Activated T-cell treated with anti-CD3 and anti-CD28 coated beads, Interleukin-2, amount 50 U/mL, for 72 hours (primary cell): Measurements from ENCODE around the gene ANO5. TPM values are rescaled to one million over a fixed set of nuclear protein-coding genes. Genes with fewer than 3 reads are reported as not detected.

ENCODE experiments used
- ATAC-seq, 2 donors: fragments of 150-1000 bp; cut with Tn5 transposase; replicated peaks in 1 of 2; 2 replicates each; pipeline ENCODE4 v1.10.0; 2021; ENCODE audit warnings: moderate library complexity in 2 of 2, mild to moderate bottlenecking in 1 of 2
- DNase-seq, 2 donors: peaks; one replicate each; pipeline ENCODE4 v3.0.0; 2021 to 2022; ENCODE audit warnings: mixed read lengths in 1 of 2
- H3K27ac Mint-ChIP-seq: one replicate; pipeline ENCODE4 v1.8.0; 2022; ENCODE audit warnings: mild to moderate bottlenecking, moderate library complexity, mixed read lengths
- H3K27me3 Mint-ChIP-seq: one replicate; pipeline ENCODE4 v1.8.0; 2022; ENCODE audit warnings: low read depth, mixed read lengths
- H3K36me3 Mint-ChIP-seq, 2 donors: one replicate each; pipeline ENCODE4 v1.8.0; 2022; ENCODE audit warnings: mixed read lengths in 2 of 2, mild to moderate bottlenecking in 1 of 2; ENCODE audit not compliant: insufficient read depth in 2 of 2
- H3K4me1 Mint-ChIP-seq: one replicate; pipeline ENCODE4 v1.8.0; 2022; ENCODE audit warnings: low read depth, mixed read lengths
- H3K4me3 Mint-ChIP-seq, 2 donors: one replicate each; pipeline ENCODE4 v1.8.0; 2022; ENCODE audit warnings: mild to moderate bottlenecking in 2 of 2, mixed read lengths in 2 of 2, moderate library complexity in 2 of 2
- H3K9me3 Mint-ChIP-seq, 2 donors: one replicate each; pipeline ENCODE4 v1.8.0; 2022; ENCODE audit warnings: mixed read lengths in 2 of 2
- total RNA-seq, 2 donors: library from RNA; stranded (reverse); gene quantifications; one replicate each; pipeline ENCODE4 v1.2.3, GENCODE V29; 2022

Gene ANO5
- total RNA-seq, 2 donors from 2014 or later = not detected

GRCh38 chr11:22180131-22180530 lies 12.8 kb upstream of the ANO5 start:
- H3K4me3 Mint-ChIP-seq = no peak overlapping the region
- H3K36me3 Mint-ChIP-seq = no peaks in the 10 kb centered on the region
- H3K4me1 Mint-ChIP-seq = no peaks in the 10 kb centered on the region
- DNase-seq = no peak
- no peak overlapping the region for H3K27ac Mint-ChIP-seq
- no peak for ATAC-seq
- no peaks in the 10 kb centered on the region for H3K27me3 Mint-ChIP-seq
- no peaks in the 10 kb centered on the region for H3K9me3 Mint-ChIP-seq

DNA sequence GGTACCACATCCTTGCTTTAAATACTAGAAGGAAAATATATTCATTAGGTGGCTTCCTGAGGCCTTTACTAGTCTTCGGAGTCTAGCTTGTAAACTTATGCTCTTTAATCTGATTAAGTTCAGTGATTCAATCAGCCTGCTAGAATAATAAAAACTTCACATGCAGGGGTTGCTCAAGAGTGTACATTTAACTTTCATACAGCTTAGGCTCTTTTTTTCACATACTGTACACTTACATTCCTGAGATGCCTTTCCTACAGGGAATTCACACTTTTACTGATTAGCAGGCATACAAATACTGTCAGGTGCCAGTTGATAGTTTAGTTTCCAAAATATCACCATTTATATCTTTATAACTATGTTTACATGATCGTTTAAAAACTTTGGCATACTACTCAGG lies 3.2 kb upstream of the ANO5 start:
- peaks cover 0 to 1% of the 10 kb centered on the region in 2 donors for H3K9me3 Mint-ChIP-seq
- ATAC-seq = no peak
- peaks cover 36% of the 10 kb centered on the region for H3K27me3 Mint-ChIP-seq

DNA sequence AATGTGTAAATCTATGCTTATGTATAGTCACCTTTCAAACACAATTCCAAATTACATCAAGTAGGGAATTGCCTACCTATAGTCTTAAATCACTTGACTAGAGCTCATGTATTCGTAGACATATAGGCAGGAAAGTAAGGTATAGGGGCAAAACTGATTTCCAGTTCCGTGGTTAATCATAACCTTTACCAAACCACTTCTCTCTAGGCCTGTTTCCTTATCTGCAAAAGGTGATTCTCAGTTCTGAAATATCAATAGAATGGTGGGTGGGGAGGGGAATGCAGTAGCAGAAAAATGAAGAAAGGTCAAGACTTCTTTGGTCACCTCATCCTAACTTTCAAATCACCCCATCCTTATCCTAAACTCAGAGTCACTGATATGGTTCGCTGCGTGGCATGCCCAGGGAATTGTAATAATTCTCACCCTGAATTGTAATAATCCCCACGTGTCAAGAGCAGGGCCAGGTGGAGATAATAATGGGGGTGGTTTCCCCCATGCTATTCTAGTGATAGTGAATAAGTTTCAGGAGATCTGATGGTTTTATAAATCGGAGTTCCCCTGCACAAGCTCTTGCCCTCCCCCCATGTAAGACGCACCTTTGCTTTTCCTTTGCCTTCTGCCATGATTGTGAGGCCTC lies 1.9 kb upstream of the ANO5 start:
- Mint-ChIP-seq H3K36me3 (no peaks in the 10 kb centered on the region), H3K9me3 (peaks cover 0 to 1% of the 10 kb centered on the region in 2 donors), H3K27me3 (peaks cover 37% of the 10 kb centered on the region), H3K27ac (no peak overlapping the region), H3K4me1 (peaks cover 5% of the 10 kb centered on the region), H3K4me3 (no peak overlapping the region)
- ATAC-seq (no peak), DNase-seq (no peak)

More for the DNA sequence above, 3.2 kb upstream of the ANO5 start:
- Mint-ChIP-seq H3K27ac (no peak overlapping the region), H3K4me1 (peaks cover 5% of the 10 kb centered on the region), H3K36me3 (no peaks in the 10 kb centered on the region), H3K4me3 (no peak overlapping the region)
- no peak for DNase-seq

GRCh38 chr11:22192289-22192641 lies 620 bp upstream of the ANO5 start:
- H3K4me1 Mint-ChIP-seq = peaks cover 5% of the 10 kb centered on the region
- H3K27ac Mint-ChIP-seq = no peak overlapping the region
- ATAC-seq (no peak), DNase-seq (no peak)
- H3K4me3 Mint-ChIP-seq = peak overlapping the region; percentile 69 to 71
- H3K27me3 Mint-ChIP-seq = peaks cover 37% of the 10 kb centered on the region
- no peaks in the 10 kb centered on the region for H3K9me3 Mint-ChIP-seq
- no peaks in the 10 kb centered on the region for H3K36me3 Mint-ChIP-seq

DNA sequence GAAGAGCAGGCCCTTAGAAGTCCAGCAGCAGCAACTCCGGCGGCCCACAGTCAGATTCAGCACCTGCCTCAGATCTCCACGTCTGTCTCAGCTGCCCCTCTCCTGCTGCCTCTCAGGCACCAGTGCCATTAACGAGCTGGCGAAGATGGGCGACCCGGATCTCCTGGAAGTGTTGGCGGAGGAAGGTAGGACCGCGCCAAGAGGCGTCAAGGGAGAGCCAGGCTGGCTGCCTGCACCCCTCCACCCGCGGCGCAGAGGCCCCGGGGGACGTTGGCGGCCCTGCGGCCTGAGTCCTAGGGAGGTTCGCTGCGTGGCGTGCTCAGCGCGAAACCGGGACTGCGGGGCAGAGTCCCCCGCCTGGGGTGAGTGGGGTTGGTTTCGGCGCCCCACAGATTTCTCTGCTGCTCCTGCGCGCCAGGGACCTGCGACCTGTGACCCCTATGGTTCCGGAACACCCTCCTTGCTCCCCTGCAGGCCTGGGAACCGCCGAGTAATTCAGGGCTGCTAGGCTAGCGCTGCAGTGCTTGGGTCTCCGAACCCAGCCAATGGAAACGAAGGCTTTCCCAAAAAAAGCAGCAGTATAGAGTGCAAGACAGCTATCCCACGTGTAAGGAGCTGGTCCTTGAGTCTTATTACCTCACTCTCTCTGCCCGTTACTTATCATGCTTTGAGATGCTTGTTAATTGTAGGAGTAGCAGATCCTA lies 615 bp downstream of the ANO5 start:
- peaks cover 37% of the 10 kb centered on the region for H3K27me3 Mint-ChIP-seq
- ATAC-seq (peak in 1 of 2 donors; percentile 9), DNase-seq (no peak)
- peaks cover 5% of the 10 kb centered on the region for H3K4me1 Mint-ChIP-seq
- no peak overlapping the region for H3K27ac Mint-ChIP-seq
- H3K4me3 Mint-ChIP-seq = peak overlapping the region; percentile 64 to 71
- H3K9me3 Mint-ChIP-seq = no peaks in the 10 kb centered on the region
- H3K36me3 Mint-ChIP-seq = no peaks in the 10 kb centered on the region

DNA sequence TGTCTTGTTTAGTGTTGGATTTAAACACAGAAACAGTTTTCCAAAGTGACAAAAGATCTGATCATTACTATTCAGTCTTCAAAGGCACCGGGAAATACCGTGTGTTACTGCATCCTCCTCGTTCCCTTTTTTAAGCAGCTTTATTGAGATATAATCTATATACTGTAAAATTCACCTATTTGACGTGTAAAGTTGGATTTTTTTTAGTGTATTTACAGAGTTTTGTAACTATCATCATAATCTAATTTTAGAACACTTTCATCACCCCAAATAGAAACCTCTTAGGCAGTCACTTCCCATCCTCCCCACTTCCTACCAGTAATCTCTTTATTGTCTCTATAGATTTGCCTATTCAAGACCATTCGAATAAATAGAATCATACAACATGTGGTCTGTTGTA lies 1.4 kb downstream of the ANO5 start:
- Mint-ChIP-seq H3K9me3 (no peaks in the 10 kb centered on the region), H3K36me3 (no peaks in the 10 kb centered on the region), H3K4me3 (no peak overlapping the region), H3K27me3 (peaks cover 37% of the 10 kb centered on the region), H3K27ac (no peak overlapping the region), H3K4me1 (peaks cover 5% of the 10 kb centered on the region)
- ATAC-seq (no peak), DNase-seq (no peak)

DNA sequence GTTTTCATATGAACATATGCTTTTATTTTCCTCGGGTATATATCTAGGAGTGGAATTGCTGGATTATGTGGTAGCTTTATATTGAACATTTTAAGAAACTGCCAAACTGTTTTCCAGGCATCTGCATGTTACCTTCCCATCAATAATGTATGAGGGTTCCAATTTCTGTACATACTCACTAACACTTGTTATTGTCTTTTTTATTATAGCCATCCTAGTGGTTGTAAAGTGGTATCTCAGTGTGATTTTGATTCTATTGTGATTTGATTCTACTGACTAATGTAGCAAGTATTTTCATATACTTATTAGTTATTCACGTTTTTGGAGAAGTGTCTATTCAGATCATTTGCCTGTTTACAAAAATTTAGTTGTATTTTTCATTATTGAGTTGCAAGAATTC lies 2.0 kb downstream of the ANO5 start:
- no peak overlapping the region for H3K27ac Mint-ChIP-seq
- H3K36me3 Mint-ChIP-seq = no peaks in the 10 kb centered on the region
- no peaks in the 10 kb centered on the region for H3K9me3 Mint-ChIP-seq
- H3K27me3 Mint-ChIP-seq = peaks cover 37% of the 10 kb centered on the region
- H3K4me1 Mint-ChIP-seq = peaks cover 5% of the 10 kb centered on the region
- no peak for DNase-seq
- no peak for ATAC-seq
- no peak overlapping the region for H3K4me3 Mint-ChIP-seq

DNA sequence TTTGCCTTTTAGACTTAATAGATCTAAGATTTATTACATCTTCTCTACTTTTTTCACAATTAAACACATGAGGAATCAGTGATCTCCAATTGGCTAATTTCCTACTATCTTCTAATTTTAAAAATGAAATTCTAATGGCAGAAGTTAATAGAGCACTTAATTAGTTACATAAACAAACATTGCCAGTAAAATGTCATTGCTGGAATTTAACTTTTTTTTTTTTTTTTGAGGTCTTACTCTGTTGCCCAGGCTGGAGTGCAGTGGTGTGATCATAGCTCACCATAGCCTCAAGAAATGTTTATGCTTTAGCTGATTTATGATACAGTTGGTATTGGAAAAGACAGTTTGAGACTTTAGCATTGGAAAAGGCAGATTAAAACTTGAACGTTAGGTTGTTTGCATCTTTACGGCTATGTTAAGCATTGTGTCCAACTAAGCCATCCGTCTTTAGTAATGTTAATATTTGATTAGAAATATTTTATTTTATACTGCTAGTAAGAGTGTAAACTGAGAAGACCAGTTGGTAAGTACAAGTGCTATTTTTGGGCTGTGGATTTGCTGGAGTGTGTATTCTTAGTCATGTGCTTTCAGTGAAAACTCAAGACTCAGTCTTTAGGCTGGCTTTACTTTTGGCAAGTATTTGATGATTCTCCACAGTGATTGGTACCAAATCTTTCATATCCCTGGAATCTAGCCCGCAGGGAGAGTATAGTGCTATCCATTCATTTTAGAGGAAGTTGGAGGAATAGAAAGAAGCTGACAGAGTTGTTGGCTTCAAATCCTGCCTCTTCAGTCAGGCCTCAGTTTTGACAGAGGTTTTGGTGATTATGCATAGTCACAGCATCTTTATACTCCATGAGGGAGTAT lies 4.5 kb downstream of the ANO5 start:
- Mint-ChIP-seq H3K36me3 (no peaks in the 10 kb centered on the region), H3K4me1 (peaks cover 4% of the 10 kb centered on the region), H3K4me3 (no peak overlapping the region), H3K9me3 (no peaks in the 10 kb centered on the region), H3K27me3 (peaks cover 24% of the 10 kb centered on the region), H3K27ac (no peak overlapping the region)
- ATAC-seq (no peak), DNase-seq (no peak)

DNA sequence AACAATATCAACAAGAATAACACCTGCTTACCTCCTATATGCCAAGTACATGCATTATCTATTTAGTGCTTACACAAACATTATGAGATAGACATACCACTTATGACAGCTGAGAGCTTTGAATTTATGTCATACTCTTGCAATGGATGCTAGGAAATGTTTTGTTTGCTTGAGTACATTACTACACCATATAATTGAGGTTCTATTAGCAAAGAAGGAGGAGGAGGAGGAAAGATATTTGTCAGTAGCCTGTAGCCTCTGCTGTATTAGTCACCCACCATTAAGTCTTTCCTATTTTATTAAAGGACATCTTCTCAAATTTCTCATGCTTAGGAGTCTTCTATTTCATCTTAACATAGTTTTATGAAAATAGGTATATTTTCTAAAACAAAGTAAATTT lies 6.4 kb downstream of the ANO5 start:
- no peak overlapping the region for H3K27ac Mint-ChIP-seq
- ATAC-seq (no peak), DNase-seq (no peak)
- H3K4me3 Mint-ChIP-seq = no peak overlapping the region
- no peaks in the 10 kb centered on the region for H3K9me3 Mint-ChIP-seq
- peaks cover 5% of the 10 kb centered on the region for H3K27me3 Mint-ChIP-seq
- no peaks in the 10 kb centered on the region for H3K4me1 Mint-ChIP-seq
- H3K36me3 Mint-ChIP-seq = no peaks in the 10 kb centered on the region

GRCh38 chr11:22203281-22203680 lies 10.4 kb downstream of the ANO5 start:
- Mint-ChIP-seq H3K4me3 (no peak overlapping the region), H3K4me1 (no peaks in the 10 kb centered on the region), H3K36me3 (no peaks in the 10 kb centered on the region), H3K9me3 (no peaks in the 10 kb centered on the region), H3K27me3 (no peaks in the 10 kb centered on the region), H3K27ac (no peak overlapping the region)
- DNase-seq = no peak
- ATAC-seq = no peak

GRCh38 chr11:22207162-22207561 lies 14.3 kb downstream of the ANO5 start:
- Mint-ChIP-seq H3K36me3 (no peaks in the 10 kb centered on the region), H3K9me3 (peaks cover 0 to 2% of the 10 kb centered on the region in 2 donors), H3K27ac (no peak overlapping the region)

GRCh38 chr11:22208151-22208858 lies 15.4 kb downstream of the ANO5 start:
- Mint-ChIP-seq H3K9me3 (peaks cover 0 to 2% of the 10 kb centered on the region in 2 donors), H3K27me3 (no peaks in the 10 kb centered on the region), H3K4me3 (no peak overlapping the region), H3K4me1 (no peaks in the 10 kb centered on the region), H3K36me3 (no peaks in the 10 kb centered on the region), H3K27ac (no peak overlapping the region)
- no peak for DNase-seq
- no peak for ATAC-seq

More at GRCh38 chr11:22207162-22207561, 14.3 kb downstream of the ANO5 start:
- Mint-ChIP-seq H3K4me3 (no peak overlapping the region), H3K4me1 (no peaks in the 10 kb centered on the region), H3K27me3 (no peaks in the 10 kb centered on the region)
- DNase-seq = no peak
- ATAC-seq = no peak

DNA sequence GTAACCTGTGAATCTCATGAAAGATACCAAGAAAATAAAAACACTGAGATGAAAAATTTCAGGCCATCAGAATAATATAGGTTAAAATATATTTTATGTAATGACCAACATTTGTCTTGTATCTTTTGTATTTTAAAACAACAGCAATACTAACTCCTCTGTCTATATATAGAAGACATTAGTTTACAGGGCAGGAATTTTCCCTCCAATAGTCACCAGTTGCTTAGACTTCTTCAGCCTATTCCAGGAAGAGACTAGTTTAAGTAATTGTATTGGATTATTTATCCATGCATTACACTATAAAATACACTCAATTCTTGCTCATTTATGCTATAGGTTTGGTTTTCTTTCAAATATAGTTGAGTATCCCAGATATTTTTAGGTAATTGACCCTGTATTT lies 24.1 kb downstream of the ANO5 start:
- no peak for ATAC-seq
- Mint-ChIP-seq H3K4me3 (no peak overlapping the region), H3K36me3 (no peaks in the 10 kb centered on the region), H3K9me3 (no peaks in the 10 kb centered on the region), H3K27me3 (no peaks in the 10 kb centered on the region), H3K4me1 (no peaks in the 10 kb centered on the region), H3K27ac (no peak overlapping the region)
- no peak for DNase-seq
